ENCODE measurements around the gene TRAF3IP1.

- TF ChIP-seq CTCF (IDR thresholded peaks at IDR 0.05) = no peak
- no peak for TF ChIP-seq POLR2A (IDR thresholded peaks at IDR 0.05)
These were observed 30.0 kb downstream of the TRAF3IP1 start for GRCh38 chr2:238350150-238350897.
